AG10803 (cell line): ENCODE data around the gene KIR3DL2.

Source experiments
- DNase-seq: peaks from one replicate; pipeline ENCODE4 v3.0.0; 2010; ENCODE audit warnings: low read depth
- H3K4me3 ChIP-seq: 2 replicates; pipeline ENCODE4 v1.5.1; 2011; ENCODE audit warnings: mild to moderate bottlenecking, low read length, control low read depth
- CTCF ChIP-seq: conservative IDR thresholded peaks from 2 replicates; pipeline ENCODE4 v1.5.1; 2011; ENCODE audit warnings: mild to moderate bottlenecking, low read length, control low read depth, inconsistent platforms

KIR3DL2 gene

GRCh38 chr19:54871696-54872095, 21.5 kb downstream of the KIR3DL2 start:
- DNase-seq, result no peak
- no peak overlapping the region for H3K4me3 ChIP-seq
- no peak for TF ChIP-seq CTCF

DNA sequence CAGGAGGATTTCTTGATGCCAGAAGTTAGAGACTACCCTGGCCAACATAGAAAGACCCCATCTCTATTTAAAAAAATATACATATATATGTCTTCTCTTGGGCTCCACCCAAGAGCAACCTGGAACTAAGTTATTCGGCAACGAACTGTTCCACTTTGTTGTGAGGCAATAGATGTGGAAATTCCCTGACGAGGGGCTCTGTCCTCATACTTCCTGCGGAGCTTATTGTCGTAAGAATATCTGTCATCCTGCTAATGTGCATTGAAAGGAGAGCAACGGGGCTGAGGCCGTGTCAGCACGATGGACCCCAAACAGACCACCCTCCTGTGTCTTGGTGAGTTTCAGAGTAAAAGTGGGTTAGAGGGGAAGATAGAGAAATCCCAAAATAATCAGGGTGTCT, 23.7 kb downstream of the KIR3DL2 start, which contains the start of gene FCAR:
FCAR (plus strand) TSS at position 246 of the 400 bp plus-strand sequence; CDS start at position 301, 55 bp downstream.
- no peak for TF ChIP-seq CTCF
- no peak for DNase-seq
- H3K4me3 ChIP-seq, result no peak within 1 kb of the TSS

GRCh38 chr19:54875506-54875905, 25.3 kb downstream of the KIR3DL2 start:
- DNase-seq, result no peak
- no peak overlapping the region for H3K4me3 ChIP-seq
- TF ChIP-seq CTCF, result no peak

GRCh38 chr19:54877471-54877870, 27.2 kb downstream of the KIR3DL2 start:
- no peak for TF ChIP-seq CTCF
- H3K4me3 ChIP-seq, result no peak overlapping the region
- DNase-seq, result no peak

GRCh38 chr19:54881884-54882283, 31.6 kb downstream of the KIR3DL2 start:
- no peak overlapping the region for H3K4me3 ChIP-seq
- no peak for DNase-seq
- no peak for TF ChIP-seq CTCF

DNA sequence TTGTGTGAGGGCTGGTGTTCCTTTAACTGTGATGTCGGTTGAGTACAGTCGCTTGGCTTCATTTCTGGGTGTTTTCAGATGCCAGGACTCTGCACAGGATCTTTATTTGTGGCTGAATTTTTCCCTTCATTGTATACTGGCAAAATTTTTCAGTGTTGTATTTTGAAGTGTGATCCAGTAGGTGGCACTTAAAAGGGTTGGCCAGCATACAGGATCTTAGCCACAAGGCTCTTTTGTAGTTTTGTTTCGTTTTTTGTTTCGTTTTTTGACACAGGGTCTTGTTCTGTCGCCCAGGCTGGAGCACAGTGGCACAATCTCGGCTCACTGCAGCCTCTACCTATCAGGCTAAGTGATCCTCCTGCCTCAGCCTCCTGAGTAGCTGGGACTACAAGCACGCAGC, 32.5 kb downstream of the KIR3DL2 start:
- H3K4me3 ChIP-seq, result no peak overlapping the region
- DNase-seq, result no peak
- no peak for TF ChIP-seq CTCF

- H3K4me3 ChIP-seq, result no peak overlapping the region
- no peak for DNase-seq
- no peak for TF ChIP-seq CTCF
Measured at GRCh38 chr19:54883228-54883627, 33.0 kb downstream of the KIR3DL2 start.
